Measurements from ENCODE around the gene TSPEAR. TPM values are rescaled to one million over a fixed set of nuclear protein-coding genes. Genes with fewer than 3 reads are reported as not detected.

The TSPEAR gene
- total RNA-seq, 2 donors from 2014 or later: 0.85 TPM; not detected in 1

- Histone ChIP-seq H3K27me3 (replicated peaks; ENCODE audit: insufficient read depth) (no peaks in the 10 kb centered on the region), H3K4me3 (no peak overlapping the region), H3K4me1 (replicated peaks) (peaks cover 3% of the 10 kb centered on the region), H3K27ac (no peak overlapping the region), H3K36me3 (no peaks in the 10 kb centered on the region), H3K9me3 (no peaks in the 10 kb centered on the region)
- TF ChIP-seq CTCF (IDR thresholded peaks at IDR 0.05) (no peak), POLR2AphosphoS5 (IDR thresholded peaks at IDR 0.05) (peak; percentile 71), POLR2A (IDR thresholded peaks at IDR 0.05) (no peak)
- peak; percentile 82 for DNase-seq (ENCODE audit: low spot score)
- intact Hi-C loops (cut with DNase I): no loop called here
- 77% methylated on average over 6 of the region's 8 CpGs for WGBS
Observed at GRCh38 chr21:44736291-44737004, 25.1 kb upstream of the TSPEAR start.

GRCh38 chr21:44735821-44736220 is 24.4 kb upstream of the TSPEAR start:
- no peak for TF ChIP-seq POLR2A (IDR thresholded peaks at IDR 0.05)
- TF ChIP-seq POLR2AphosphoS5 (IDR thresholded peaks at IDR 0.05): no peak
- no peak for TF ChIP-seq CTCF (IDR thresholded peaks at IDR 0.05)
- DNase-seq (ENCODE audit: low spot score): no peak
- H3K27ac ChIP-seq: no peak overlapping the region
- WGBS: 83% methylated on average over 6 of the region's 6 CpGs
- intact Hi-C loops (cut with DNase I): no loop called here
- H3K9me3 ChIP-seq: no peaks in the 10 kb centered on the region
- H3K36me3 ChIP-seq: no peaks in the 10 kb centered on the region
- H3K4me1 ChIP-seq (replicated peaks): peaks cover 3% of the 10 kb centered on the region
- H3K27me3 ChIP-seq (replicated peaks; ENCODE audit: insufficient read depth): no peaks in the 10 kb centered on the region
- no peak overlapping the region for H3K4me3 ChIP-seq

DNA sequence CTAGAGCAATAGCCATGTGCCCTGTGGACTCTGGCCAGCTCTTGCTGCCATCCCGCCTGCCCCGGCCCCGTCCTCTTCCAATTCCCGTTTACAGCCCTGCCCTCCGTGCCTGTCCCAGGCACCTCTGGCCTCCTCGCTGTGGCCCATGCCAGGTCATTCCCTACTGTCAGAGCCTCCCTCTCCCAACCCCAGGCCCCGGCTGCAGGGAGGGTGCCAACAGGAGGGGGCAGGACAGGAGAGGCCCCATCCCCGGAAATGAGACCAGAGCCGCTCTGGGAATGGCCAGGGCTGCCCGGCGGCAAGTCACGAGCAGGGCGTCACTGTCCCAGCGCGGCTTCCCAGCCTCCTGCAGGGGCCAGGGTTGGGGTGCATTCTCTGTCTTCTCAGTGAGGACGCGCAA is 23.5 kb upstream of the TSPEAR start:
- H3K4me3 ChIP-seq: no peak overlapping the region
- peaks cover 3% of the 10 kb centered on the region for H3K4me1 ChIP-seq (replicated peaks)
- no peak overlapping the region for H3K27ac ChIP-seq
- DNase-seq (ENCODE audit: low spot score): no peak
- H3K36me3 ChIP-seq: no peaks in the 10 kb centered on the region
- no peaks in the 10 kb centered on the region for H3K9me3 ChIP-seq
- no peak for TF ChIP-seq POLR2A (IDR thresholded peaks at IDR 0.05)
- no peak for TF ChIP-seq CTCF (IDR thresholded peaks at IDR 0.05)
- TF ChIP-seq POLR2AphosphoS5 (IDR thresholded peaks at IDR 0.05): no peak
- intact Hi-C loops (cut with DNase I): no loop called here
- WGBS: 92% methylated on average over 17 of the region's 17 CpGs
- no peaks in the 10 kb centered on the region for H3K27me3 ChIP-seq (replicated peaks; ENCODE audit: insufficient read depth)

DNA sequence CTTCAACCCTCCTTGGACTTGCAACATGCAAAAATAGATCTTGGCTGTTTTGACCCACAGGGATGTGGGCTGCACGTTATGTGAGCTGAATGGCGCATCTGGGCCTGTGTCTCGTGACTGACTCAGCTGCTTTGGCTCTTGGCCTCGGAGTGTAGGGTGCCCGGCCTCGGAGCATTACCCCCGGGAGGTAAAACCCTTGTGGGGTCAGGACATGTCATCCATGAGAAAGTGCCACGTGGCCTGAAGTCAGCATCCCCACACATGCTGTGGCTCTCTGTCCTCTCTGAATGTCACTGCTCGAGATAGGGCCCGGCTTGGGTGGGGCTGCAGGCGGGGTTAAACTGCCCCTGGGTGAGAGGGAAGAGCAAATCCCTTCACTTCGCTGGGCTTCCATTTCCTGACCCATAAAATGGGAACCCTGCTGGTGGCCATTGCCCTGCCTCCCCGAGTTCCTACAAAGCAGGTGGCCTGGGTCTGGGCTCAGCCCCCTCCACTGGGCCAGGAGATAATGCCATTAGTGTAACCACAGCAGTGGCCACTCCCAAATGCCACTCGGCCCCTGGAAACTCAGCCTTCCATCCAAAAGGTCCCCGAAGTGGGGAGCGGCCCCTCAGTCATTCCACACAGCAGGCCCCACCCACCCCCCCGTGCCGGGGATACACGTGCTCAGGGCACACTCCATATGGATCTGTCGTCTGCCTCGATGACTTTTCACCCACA is 22.8 kb upstream of the TSPEAR start:
- H3K4me1 ChIP-seq (replicated peaks): peaks cover 3% of the 10 kb centered on the region
- no peaks in the 10 kb centered on the region for H3K9me3 ChIP-seq
- intact Hi-C loops (cut with DNase I): no loop called here
- TF ChIP-seq POLR2A (IDR thresholded peaks at IDR 0.05) (no peak), CTCF (IDR thresholded peaks at IDR 0.05) (no peak), POLR2AphosphoS5 (IDR thresholded peaks at IDR 0.05) (no peak)
- no peak for DNase-seq (ENCODE audit: low spot score)
- 90% methylated on average over 21 of the region's 21 CpGs for WGBS
- no peak overlapping the region for H3K4me3 ChIP-seq
- no peak overlapping the region for H3K27ac ChIP-seq
- H3K36me3 ChIP-seq: no peaks in the 10 kb centered on the region
- H3K27me3 ChIP-seq (replicated peaks; ENCODE audit: insufficient read depth): no peaks in the 10 kb centered on the region

Data from prostate gland (tissue), 2 donors.